ENCODE data around the gene TBX2. TPM values are rescaled to one million over a fixed set of nuclear protein-coding genes. Genes with fewer than 3 reads are reported as not detected.

TBX2 gene
- total and polyA plus RNA-seq, 2 donors from 2014 or later, result 66.4 to 122 TPM

- FAIRE-seq (no peak), DNase-seq (no peak)
- no peaks in the 10 kb centered on the region for H3K9me3 ChIP-seq (ENCODE audit: control insufficient read depth in 2 of 3, insufficient read depth in 1 of 3, low read length in 3 of 3)
- H3K4me3 ChIP-seq (ENCODE audit: low read length in 3 of 3), result peak overlapping the region in 2 of 3 donors; percentile 57 to 60
- H3K4me1 ChIP-seq (ENCODE audit: control insufficient read depth in 2 of 3, insufficient read depth in 2 of 3, low read depth in 1 of 3, low read length in 3 of 3), result peaks cover 0 to 21% (median 8%) of the 10 kb centered on the region in 3 donors
- H3K27ac ChIP-seq (ENCODE audit: low read depth in 2 of 2, low read length in 2 of 2), result peak overlapping the region; percentile 93 to 94
- TF ChIP-seq CTCF (IDR thresholded peaks at IDR 0.05; ENCODE audit: borderline replicate concordance, extremely low read depth, insufficient read depth), result no peak
- H3K9ac ChIP-seq (ENCODE audit: low read length in 3 of 3), result peak overlapping the region in 1 of 3 donors; percentile 52
- peaks cover 10% of the 10 kb centered on the region for H3K27me3 ChIP-seq (ENCODE audit: control insufficient read depth, insufficient read depth, low read length)
- intact Hi-C loops (cut with DNase I), result loop anchor here (10.0 kb wide), 1 partner anchor 434 kb away; no protein-coding TSS in a partner anchor
- peaks cover 0 to 10% (median 3%) of the 10 kb centered on the region in 3 donors for H3K36me3 ChIP-seq (ENCODE audit: control insufficient read depth in 2 of 3, insufficient read depth in 3 of 3, low read length in 3 of 3)
Measured at GRCh38 chr17:61411011-61411260, 11.3 kb downstream of the TBX2 start.

GRCh38 chr17:61411261-61412142, 11.9 kb downstream of the TBX2 start:
- DNase-seq, result peak; percentile 77 to 90 (median 88)
- H3K9me3 ChIP-seq (ENCODE audit: control insufficient read depth in 2 of 3, insufficient read depth in 1 of 3, low read length in 3 of 3), result no peaks in the 10 kb centered on the region
- H3K4me1 ChIP-seq (ENCODE audit: control insufficient read depth in 2 of 3, insufficient read depth in 2 of 3, low read depth in 1 of 3, low read length in 3 of 3), result peaks cover 0 to 21% (median 8%) of the 10 kb centered on the region in 3 donors
- peak overlapping the region in 2 of 3 donors; percentile 51 to 69 for H3K9ac ChIP-seq (ENCODE audit: low read length in 3 of 3)
- TF ChIP-seq CTCF (IDR thresholded peaks at IDR 0.05; ENCODE audit: borderline replicate concordance, extremely low read depth, insufficient read depth), result no peak
- H3K27me3 ChIP-seq (ENCODE audit: control insufficient read depth, insufficient read depth, low read length), result peaks cover 10% of the 10 kb centered on the region
- FAIRE-seq, result no peak
- H3K36me3 ChIP-seq (ENCODE audit: control insufficient read depth in 2 of 3, insufficient read depth in 3 of 3, low read length in 3 of 3), result peaks cover 0 to 10% (median 3%) of the 10 kb centered on the region in 3 donors
- intact Hi-C loops (cut with DNase I), result loop anchor here (10.0 kb wide), 1 partner anchor 433 kb away; no protein-coding TSS in a partner anchor
- peak overlapping the region; percentile 93 to 94 for H3K27ac ChIP-seq (ENCODE audit: low read depth in 2 of 2, low read length in 2 of 2)
- peak overlapping the region; percentile 36 to 60 (median 57) for H3K4me3 ChIP-seq (ENCODE audit: low read length in 3 of 3)

GRCh38 chr17:61412143-61412859, 12.7 kb downstream of the TBX2 start:
- H3K36me3 ChIP-seq (ENCODE audit: control insufficient read depth in 2 of 3, insufficient read depth in 3 of 3, low read length in 3 of 3), result peaks cover 0 to 10% (median 3%) of the 10 kb centered on the region in 3 donors
- DNase-seq (peak; percentile 86 to 94 (median 93)), FAIRE-seq (no peak)
- peak overlapping the region; percentile 93 to 94 for H3K27ac ChIP-seq (ENCODE audit: low read depth in 2 of 2, low read length in 2 of 2)
- peak overlapping the region in 2 of 3 donors; percentile 63 to 71 for H3K9ac ChIP-seq (ENCODE audit: low read length in 3 of 3)
- peak overlapping the region; percentile 36 to 60 (median 49) for H3K4me3 ChIP-seq (ENCODE audit: low read length in 3 of 3)
- H3K9me3 ChIP-seq (ENCODE audit: control insufficient read depth in 2 of 3, insufficient read depth in 1 of 3, low read length in 3 of 3), result no peaks in the 10 kb centered on the region
- peaks cover 4% of the 10 kb centered on the region for H3K27me3 ChIP-seq (ENCODE audit: control insufficient read depth, insufficient read depth, low read length)
- peaks cover 0 to 22% (median 7%) of the 10 kb centered on the region in 3 donors for H3K4me1 ChIP-seq (ENCODE audit: control insufficient read depth in 2 of 3, insufficient read depth in 2 of 3, low read depth in 1 of 3, low read length in 3 of 3)
- TF ChIP-seq CTCF (IDR thresholded peaks at IDR 0.05; ENCODE audit: borderline replicate concordance, extremely low read depth, insufficient read depth), result peak; percentile 91
- intact Hi-C loops (cut with DNase I), result loop anchor here (10.0 kb wide), 1 partner anchor 432 kb away; no protein-coding TSS in a partner anchor

Data from kidney (tissue), 14 donors.